MM.1S (cell line): Measurements from ENCODE around the gene AMDHD1.

ENCODE experiments used
- DNase-seq: peaks from one replicate; pipeline ENCODE4 v3.0.0-alpha.2; 2015
- H2AFZ ChIP-seq: fragments of 300-600 bp; sonication (generic); 2 replicates; pipeline ENCODE4 v1.6.0; 2016; ENCODE audit warnings: antibody characterized with exemption, low read length
- H3F3A ChIP-seq: fragments of 300-600 bp; sonication (generic); 2 replicates; pipeline ENCODE4 v1.6.1; 2016; ENCODE audit warnings: mild to moderate bottlenecking, antibody characterized with exemption, low read length, moderate library complexity, mixed read lengths; ENCODE audit not compliant: insufficient read depth
- H3K27ac ChIP-seq: fragments of 300-600 bp; sonication (generic); 2 replicates; pipeline ENCODE4 v1.5.1; 2016; ENCODE audit warnings: mild to moderate bottlenecking, low read length
- H3K27me3 ChIP-seq: fragments of 300-600 bp; sonication (generic); replicated peaks from 2 replicates; pipeline ENCODE4 v1.6.0; 2016; ENCODE audit warnings: low read length; ENCODE audit not compliant: insufficient read depth
- H3K36me3 ChIP-seq: fragments of 300-600 bp; sonication (generic); replicated peaks from 2 replicates; pipeline ENCODE4 v1.6.1; 2016; ENCODE audit warnings: mild to moderate bottlenecking, low read length, mixed read lengths; ENCODE audit not compliant: insufficient read depth
- H3K4me1 ChIP-seq: fragments of 300-600 bp; sonication (generic); 2 replicates; pipeline ENCODE4 v1.6.1; 2016; ENCODE audit warnings: low read length, mixed read lengths
- H3K4me2 ChIP-seq: fragments of 300-600 bp; sonication (generic); 2 replicates; pipeline ENCODE4 v1.6.0; 2016; ENCODE audit warnings: low read depth, low read length
- H3K4me3 ChIP-seq: fragments of 300-600 bp; sonication (generic); 2 replicates; pipeline ENCODE4 v1.5.1; 2016; ENCODE audit warnings: low read length, mixed read lengths
- H3K79me2 ChIP-seq: fragments of 300-600 bp; sonication (generic); 2 replicates; pipeline ENCODE4 v1.6.1; 2016; ENCODE audit warnings: mixed run types, low read length, mixed read lengths
- H3K9ac ChIP-seq: fragments of 300-600 bp; sonication (generic); 2 replicates; pipeline ENCODE4 v1.6.1; 2016; ENCODE audit warnings: low read length, mixed read lengths
- H3K9me2 ChIP-seq: fragments of 300-600 bp; sonication (generic); replicated peaks from 2 replicates; pipeline ENCODE4 v1.6.1; 2016; ENCODE audit warnings: mild to moderate bottlenecking, low read length, mixed read lengths; ENCODE audit not compliant: insufficient read depth
- H3K9me3 ChIP-seq: fragments of 300-600 bp; sonication (generic); replicated peaks from 2 replicates; pipeline ENCODE4 v1.6.1; 2016; ENCODE audit warnings: mild to moderate bottlenecking, low read length, mixed read lengths; ENCODE audit not compliant: insufficient read depth
- H4K20me1 ChIP-seq: fragments of 300-600 bp; sonication (generic); 2 replicates; pipeline ENCODE4 v1.6.1; 2016; ENCODE audit warnings: mild to moderate bottlenecking, low read length, moderate library complexity, mixed read lengths; ENCODE audit not compliant: insufficient read depth
- EZH2 ChIP-seq: fragments of 300-600 bp; sonication (generic); optimal IDR thresholded peaks from 2 replicates; pipeline ENCODE3; 2017; ENCODE audit warnings: low read depth, mild to moderate bottlenecking, antibody characterized with exemption, low read length, mixed read lengths
- EZH2phosphoT487 ChIP-seq: fragments of 300-600 bp; sonication (generic); IDR thresholded peaks from 2 replicates; pipeline ENCODE4 v1.6.1; 2018; ENCODE audit warnings: antibody characterized with exemption, low read length
- TF ChIP-seq, protein P1 (sequence below): fragments of 300-600 bp; sonication (generic); IDR thresholded peaks from 2 replicates; pipeline ENCODE4 v1.5.1; 2016; ENCODE audit warnings: antibody characterized with exemption, low read length, mixed read lengths

AMDHD1 gene

DNA sequence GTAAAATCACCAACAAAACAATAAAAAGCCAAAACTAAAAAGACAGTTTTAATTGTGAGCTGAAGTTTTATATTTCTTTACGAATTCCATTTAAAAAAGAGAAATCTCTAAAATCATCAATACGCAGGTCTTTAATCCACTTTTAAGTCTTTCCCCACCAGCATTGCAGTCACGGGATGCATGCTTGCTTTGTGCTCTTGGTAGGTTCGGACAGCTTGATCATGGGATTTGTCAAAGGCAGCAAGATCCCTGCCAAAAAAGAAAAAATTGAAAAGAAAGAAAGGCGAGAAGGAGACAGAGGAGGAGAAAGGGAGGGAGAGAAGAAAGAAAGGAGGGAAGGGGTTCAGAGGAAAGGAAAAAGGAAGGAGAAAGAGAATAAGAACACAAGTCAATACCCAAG lies 57.7 kb downstream of the AMDHD1 start:
- Histone ChIP-seq H3F3A (no peaks in the 10 kb centered on the region), H3K27me3 (no peaks in the 10 kb centered on the region), H4K20me1 (no peaks in the 10 kb centered on the region), H3K4me3 (no peak overlapping the region), H3K4me2 (no peak overlapping the region), H3K4me1 (no peaks in the 10 kb centered on the region), H3K36me3 (no peaks in the 10 kb centered on the region), H3K79me2 (no peaks in the 10 kb centered on the region), H3K9me3 (no peaks in the 10 kb centered on the region), H3K9ac (no peak overlapping the region), H2AFZ (no peak overlapping the region), H3K9me2 (no peaks in the 10 kb centered on the region), H3K27ac (no peak overlapping the region)
- TF ChIP-seq, protein P1, sequence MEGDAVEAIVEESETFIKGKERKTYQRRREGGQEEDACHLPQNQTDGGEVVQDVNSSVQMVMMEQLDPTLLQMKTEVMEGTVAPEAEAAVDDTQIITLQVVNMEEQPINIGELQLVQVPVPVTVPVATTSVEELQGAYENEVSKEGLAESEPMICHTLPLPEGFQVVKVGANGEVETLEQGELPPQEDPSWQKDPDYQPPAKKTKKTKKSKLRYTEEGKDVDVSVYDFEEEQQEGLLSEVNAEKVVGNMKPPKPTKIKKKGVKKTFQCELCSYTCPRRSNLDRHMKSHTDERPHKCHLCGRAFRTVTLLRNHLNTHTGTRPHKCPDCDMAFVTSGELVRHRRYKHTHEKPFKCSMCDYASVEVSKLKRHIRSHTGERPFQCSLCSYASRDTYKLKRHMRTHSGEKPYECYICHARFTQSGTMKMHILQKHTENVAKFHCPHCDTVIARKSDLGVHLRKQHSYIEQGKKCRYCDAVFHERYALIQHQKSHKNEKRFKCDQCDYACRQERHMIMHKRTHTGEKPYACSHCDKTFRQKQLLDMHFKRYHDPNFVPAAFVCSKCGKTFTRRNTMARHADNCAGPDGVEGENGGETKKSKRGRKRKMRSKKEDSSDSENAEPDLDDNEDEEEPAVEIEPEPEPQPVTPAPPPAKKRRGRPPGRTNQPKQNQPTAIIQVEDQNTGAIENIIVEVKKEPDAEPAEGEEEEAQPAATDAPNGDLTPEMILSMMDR = no peak
- TF ChIP-seq EZH2phosphoT487 = no peak
- no peak for TF ChIP-seq EZH2
- DNase-seq = no peak

DNA sequence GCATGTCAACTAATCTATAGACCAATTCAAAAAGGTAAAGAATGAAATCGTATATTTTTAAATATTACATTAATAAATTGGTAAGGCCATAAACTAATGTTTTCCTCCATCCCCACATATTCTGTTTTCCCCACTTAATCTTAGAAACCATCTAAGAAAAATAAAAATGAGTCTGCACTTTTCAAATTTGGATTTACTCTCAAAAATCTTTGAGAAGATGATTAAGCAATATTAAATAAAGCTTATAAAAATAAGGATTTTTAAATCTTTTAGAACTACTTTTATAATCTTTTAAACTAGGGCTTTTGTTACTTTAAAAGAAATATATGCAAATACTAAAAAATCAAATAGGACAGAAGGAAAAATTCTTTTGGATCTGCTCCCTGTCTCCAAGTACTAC lies 63.6 kb downstream of the AMDHD1 start:
- no peak for TF ChIP-seq EZH2phosphoT487
- TF ChIP-seq, protein P1 = no peak
- H3K4me3 ChIP-seq = no peak overlapping the region
- no peaks in the 10 kb centered on the region for H3F3A ChIP-seq
- no peaks in the 10 kb centered on the region for H4K20me1 ChIP-seq
- H3K79me2 ChIP-seq = no peaks in the 10 kb centered on the region
- H3K9me3 ChIP-seq = no peaks in the 10 kb centered on the region
- H2AFZ ChIP-seq = no peak overlapping the region
- no peaks in the 10 kb centered on the region for H3K4me1 ChIP-seq
- no peak overlapping the region for H3K9ac ChIP-seq
- H3K4me2 ChIP-seq = no peak overlapping the region
- no peaks in the 10 kb centered on the region for H3K9me2 ChIP-seq
- no peak for DNase-seq
- no peaks in the 10 kb centered on the region for H3K36me3 ChIP-seq
- H3K27ac ChIP-seq = no peak overlapping the region
- H3K27me3 ChIP-seq = no peaks in the 10 kb centered on the region

DNA sequence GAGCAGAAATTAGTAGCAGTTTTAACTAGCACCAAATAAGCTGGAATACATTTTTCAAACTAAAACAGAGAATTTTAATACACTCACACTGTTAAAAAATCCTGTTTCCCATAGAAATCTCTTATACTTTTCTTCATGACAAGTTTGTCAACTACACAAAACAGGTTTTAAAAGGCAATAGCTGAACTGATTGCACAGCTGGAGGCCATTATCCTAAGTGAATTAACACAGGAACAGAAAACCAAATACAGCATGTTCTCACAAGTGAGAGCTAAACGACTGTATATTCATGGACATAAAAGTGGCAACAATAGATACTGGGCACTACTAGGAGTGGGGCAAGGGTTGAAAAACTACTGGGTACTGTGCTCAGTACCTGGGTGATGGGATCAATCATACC lies 64.6 kb downstream of the AMDHD1 start:
- Histone ChIP-seq H2AFZ (no peak overlapping the region), H3K9me3 (no peaks in the 10 kb centered on the region), H3K79me2 (no peaks in the 10 kb centered on the region), H3K27ac (no peak overlapping the region), H3K36me3 (no peaks in the 10 kb centered on the region), H3K9me2 (no peaks in the 10 kb centered on the region), H3K4me2 (no peak overlapping the region), H3K4me3 (no peak overlapping the region), H3K9ac (no peak overlapping the region), H4K20me1 (no peaks in the 10 kb centered on the region), H3F3A (no peaks in the 10 kb centered on the region), H3K27me3 (no peaks in the 10 kb centered on the region), H3K4me1 (no peaks in the 10 kb centered on the region)
- no peak for DNase-seq
- TF ChIP-seq EZH2 (no peak), EZH2phosphoT487 (no peak)
- TF ChIP-seq, protein P1 = no peak
